Measurements from ENCODE around the gene PCDHGA1.

PCDHGA1 gene

DNA sequence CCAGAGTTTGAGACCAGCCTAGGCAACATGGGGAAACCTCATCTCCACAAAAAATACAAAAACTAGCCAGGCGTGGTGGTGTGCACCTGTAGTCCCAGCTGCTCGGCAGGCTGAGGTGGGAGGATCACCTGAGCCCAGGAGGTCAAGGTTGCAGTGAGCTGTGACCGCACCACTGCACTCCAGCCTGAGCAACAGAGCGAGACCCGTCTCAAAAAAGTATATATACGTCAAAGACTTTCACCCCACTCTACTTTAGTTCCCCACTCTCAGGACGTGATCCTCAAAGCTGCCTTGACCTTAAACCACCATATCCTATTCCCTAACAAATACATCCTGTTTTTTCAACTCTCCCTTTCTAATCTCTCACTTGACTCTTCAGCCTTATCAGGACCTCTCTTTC, 199.6 kb downstream of the PCDHGA1 start:
- Histone ChIP-seq H3K9ac (ENCODE audit: low read length) (peak overlapping the region; percentile 86), H3K9me3 (ENCODE audit: insufficient read depth, low read length) (no peaks in the 10 kb centered on the region), H3K4me3 (ENCODE audit: insufficient read depth, low read length, poor library complexity, severe bottlenecking) (peak overlapping the region; percentile 57), H3K36me3 (ENCODE audit: low read length) (peaks cover 24% of the 10 kb centered on the region), H3K4me2 (ENCODE audit: low read depth, low read length, poor library complexity, severe bottlenecking) (peak overlapping the region; percentile 94), H3K27ac (ENCODE audit: low read depth, low read length) (peak overlapping the region; percentile 99), H2AFZ (ENCODE audit: low read depth, low read length, severe bottlenecking) (no peak overlapping the region), H3K9me2 (replicated peaks; ENCODE audit: insufficient read depth, low read length) (no peaks in the 10 kb centered on the region), H3K79me2 (ENCODE audit: insufficient read depth, low read length) (peaks cover 41% of the 10 kb centered on the region), H3F3A (ENCODE audit: insufficient read depth) (peaks cover 70% of the 10 kb centered on the region), H4K20me1 (ENCODE audit: low read depth, low read length) (no peaks in the 10 kb centered on the region), H3K27me3 (ENCODE audit: low read length) (no peaks in the 10 kb centered on the region)
- TF ChIP-seq, protein P1, sequence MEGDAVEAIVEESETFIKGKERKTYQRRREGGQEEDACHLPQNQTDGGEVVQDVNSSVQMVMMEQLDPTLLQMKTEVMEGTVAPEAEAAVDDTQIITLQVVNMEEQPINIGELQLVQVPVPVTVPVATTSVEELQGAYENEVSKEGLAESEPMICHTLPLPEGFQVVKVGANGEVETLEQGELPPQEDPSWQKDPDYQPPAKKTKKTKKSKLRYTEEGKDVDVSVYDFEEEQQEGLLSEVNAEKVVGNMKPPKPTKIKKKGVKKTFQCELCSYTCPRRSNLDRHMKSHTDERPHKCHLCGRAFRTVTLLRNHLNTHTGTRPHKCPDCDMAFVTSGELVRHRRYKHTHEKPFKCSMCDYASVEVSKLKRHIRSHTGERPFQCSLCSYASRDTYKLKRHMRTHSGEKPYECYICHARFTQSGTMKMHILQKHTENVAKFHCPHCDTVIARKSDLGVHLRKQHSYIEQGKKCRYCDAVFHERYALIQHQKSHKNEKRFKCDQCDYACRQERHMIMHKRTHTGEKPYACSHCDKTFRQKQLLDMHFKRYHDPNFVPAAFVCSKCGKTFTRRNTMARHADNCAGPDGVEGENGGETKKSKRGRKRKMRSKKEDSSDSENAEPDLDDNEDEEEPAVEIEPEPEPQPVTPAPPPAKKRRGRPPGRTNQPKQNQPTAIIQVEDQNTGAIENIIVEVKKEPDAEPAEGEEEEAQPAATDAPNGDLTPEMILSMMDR (IDR thresholded peaks at IDR 0.05; ENCODE audit: insufficient read depth, low read length, poor library complexity, severe bottlenecking) = no peak
- TF ChIP-seq EZH2phosphoT487 (conservative IDR thresholded peaks at IDR 0.05; ENCODE audit: low read length) = no peak

DNA sequence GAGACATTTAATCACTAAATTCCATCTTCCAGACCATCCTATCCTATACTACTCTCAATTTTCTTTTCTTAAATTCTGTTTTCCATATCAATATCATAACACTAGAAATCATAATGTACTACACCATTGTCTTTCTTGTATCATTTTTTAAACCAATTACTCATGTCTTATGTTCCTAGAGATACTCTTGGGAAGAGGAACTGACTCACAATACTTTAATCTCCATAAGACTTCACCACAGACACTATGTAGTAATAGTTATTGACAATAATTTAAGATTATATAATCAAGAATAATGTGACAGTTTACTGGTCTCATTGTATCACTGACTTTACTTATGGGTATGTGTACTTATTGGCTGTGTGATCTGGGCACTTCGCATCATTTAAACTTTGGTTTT, 202.4 kb downstream of the PCDHGA1 start:
- Histone ChIP-seq H3K4me2 (ENCODE audit: low read depth, low read length, poor library complexity, severe bottlenecking) (no peak overlapping the region), H3K9me2 (replicated peaks; ENCODE audit: insufficient read depth, low read length) (no peaks in the 10 kb centered on the region), H3K27ac (ENCODE audit: low read depth, low read length) (peak overlapping the region; percentile 99), H3K79me2 (ENCODE audit: insufficient read depth, low read length) (peaks cover 23% of the 10 kb centered on the region), H3K9ac (ENCODE audit: low read length) (no peak overlapping the region), H4K20me1 (ENCODE audit: low read depth, low read length) (no peaks in the 10 kb centered on the region), H3K9me3 (ENCODE audit: insufficient read depth, low read length) (no peaks in the 10 kb centered on the region), H3K36me3 (ENCODE audit: low read length) (peaks cover 24% of the 10 kb centered on the region), H3F3A (ENCODE audit: insufficient read depth) (peaks cover 42% of the 10 kb centered on the region), H2AFZ (ENCODE audit: low read depth, low read length, severe bottlenecking) (no peak overlapping the region), H3K27me3 (ENCODE audit: low read length) (no peaks in the 10 kb centered on the region), H3K4me3 (ENCODE audit: insufficient read depth, low read length, poor library complexity, severe bottlenecking) (no peak overlapping the region)
- TF ChIP-seq EZH2phosphoT487 (conservative IDR thresholded peaks at IDR 0.05; ENCODE audit: low read length) = no peak
- TF ChIP-seq, protein P1 (IDR thresholded peaks at IDR 0.05; ENCODE audit: insufficient read depth, low read length, poor library complexity, severe bottlenecking) = no peak

DNA sequence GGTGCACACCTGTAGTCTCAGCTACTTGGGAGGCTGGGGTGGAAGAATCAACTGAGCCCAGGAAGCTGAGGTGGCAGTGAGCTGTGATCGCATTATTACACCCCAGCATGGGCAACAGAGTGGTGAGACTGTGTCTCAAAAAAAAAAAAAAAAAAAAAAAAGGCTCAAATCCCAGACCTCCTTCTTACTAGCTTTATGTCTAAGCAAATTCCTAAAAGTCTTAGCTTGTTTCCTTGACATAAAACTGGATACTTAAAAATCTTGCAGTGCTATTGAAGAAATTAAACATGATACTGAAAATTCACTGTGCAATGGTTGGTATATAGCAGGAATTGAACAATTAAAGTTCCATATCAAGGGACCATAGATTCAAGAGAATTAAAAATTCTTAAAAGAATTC, 203.6 kb downstream of the PCDHGA1 start:
- Histone ChIP-seq H3K27ac (ENCODE audit: low read depth, low read length) (peak overlapping the region; percentile 21; the same call in 1 of the 2 replicates), H3K9ac (ENCODE audit: low read length) (no peak overlapping the region), H4K20me1 (ENCODE audit: low read depth, low read length) (no peaks in the 10 kb centered on the region), H3K4me3 (ENCODE audit: insufficient read depth, low read length, poor library complexity, severe bottlenecking) (no peak overlapping the region), H3K9me2 (replicated peaks; ENCODE audit: insufficient read depth, low read length) (no peaks in the 10 kb centered on the region), H2AFZ (ENCODE audit: low read depth, low read length, severe bottlenecking) (no peak overlapping the region), H3F3A (ENCODE audit: insufficient read depth) (peaks cover 30% of the 10 kb centered on the region), H3K79me2 (ENCODE audit: insufficient read depth, low read length) (peaks cover 12% of the 10 kb centered on the region), H3K36me3 (ENCODE audit: low read length) (peaks cover 16% of the 10 kb centered on the region; the same call in 1 of the 2 replicates), H3K4me2 (ENCODE audit: low read depth, low read length, poor library complexity, severe bottlenecking) (no peak overlapping the region), H3K9me3 (ENCODE audit: insufficient read depth, low read length) (no peaks in the 10 kb centered on the region), H3K27me3 (ENCODE audit: low read length) (no peaks in the 10 kb centered on the region)
- TF ChIP-seq, protein P1 (IDR thresholded peaks at IDR 0.05; ENCODE audit: insufficient read depth, low read length, poor library complexity, severe bottlenecking) = no peak
- TF ChIP-seq EZH2phosphoT487 (conservative IDR thresholded peaks at IDR 0.05; ENCODE audit: low read length) = no peak

Measured in SU-DHL-6 (cell line).